OCI-LY7 (cell line): ENCODE data around the gene WNK2.

ENCODE experiments used
- CTCF ChIP-seq: fragments of 200-600 bp; sonication (generic); conservative IDR thresholded peaks from 2 replicates; pipeline ENCODE4 v1.5.1; 2014; ENCODE audit warnings: mild to moderate bottlenecking, antibody characterized with exemption, low read length, moderate library complexity, mixed read lengths
- EZH2phosphoT487 ChIP-seq: fragments of 200-600 bp; sonication (generic); IDR thresholded peaks from 2 replicates; pipeline ENCODE4 v1.6.1; 2018; ENCODE audit warnings: low read depth, borderline replicate concordance, mild to moderate bottlenecking, mixed run types, antibody characterized with exemption, low read length, moderate library complexity, mixed read lengths

GRCh38 chr9:93326654-93327053, 142.7 kb downstream of the WNK2 start:
- no peak for TF ChIP-seq CTCF
- TF ChIP-seq EZH2phosphoT487, result no peak
